Measurements from ENCODE around the gene STAT6. TPM values are rescaled to one million over a fixed set of nuclear protein-coding genes. Genes with fewer than 3 reads are reported as not detected.

The STAT6 gene
- total RNA-seq, 1 experiment from 2014 or later = 44.4 TPM

DNA sequence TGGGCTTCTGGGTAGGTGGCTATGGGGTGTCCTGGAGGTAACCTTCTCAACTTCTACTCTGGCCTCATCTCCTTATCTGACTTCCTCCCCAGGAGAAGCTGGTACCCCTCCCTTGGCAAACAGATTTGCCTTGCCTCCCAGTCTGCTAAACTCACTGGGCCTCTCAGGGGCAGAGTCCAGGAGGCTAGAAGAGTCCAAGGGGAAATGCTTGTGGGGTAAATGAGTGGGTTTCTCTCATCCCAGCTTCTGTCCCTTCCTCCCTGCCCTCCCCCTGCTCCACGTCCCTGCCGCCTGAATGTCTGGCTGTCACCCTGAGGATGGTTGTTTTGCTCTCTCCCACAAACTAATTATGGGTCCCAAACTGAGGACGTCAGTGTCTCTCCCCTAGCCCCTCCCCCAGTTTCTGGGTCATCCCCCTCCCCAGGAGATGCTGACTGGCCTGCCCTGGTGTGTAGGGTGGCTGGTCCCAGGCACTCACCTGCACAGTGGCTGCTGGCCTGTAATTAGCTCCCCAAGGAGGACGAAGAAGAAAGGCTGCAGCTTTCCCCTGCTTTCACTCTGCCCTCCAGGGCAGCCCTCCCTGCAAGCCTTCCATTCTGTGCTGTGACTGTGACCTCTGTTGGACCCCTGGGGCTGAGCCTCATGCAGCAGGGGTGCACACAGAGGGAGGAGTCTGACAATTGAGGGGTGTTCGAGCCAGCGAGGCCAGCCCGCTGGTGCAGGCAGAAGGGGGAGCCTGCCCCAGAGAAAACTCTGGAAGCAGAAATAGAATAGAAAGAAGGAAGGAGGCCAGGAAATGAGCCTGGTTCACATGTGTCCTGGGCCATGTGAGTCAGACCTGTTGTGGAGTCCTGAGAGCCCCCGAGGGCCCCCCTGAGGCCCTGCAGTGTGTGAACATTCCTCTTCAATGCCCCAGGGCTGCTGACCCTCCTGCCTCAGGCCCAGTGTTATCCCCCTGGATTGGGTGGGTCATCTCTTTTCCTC, 36.1 kb upstream of the STAT6 start, which contains the start of gene LRP1-AS:
LRP1-AS (minus strand) TSS at position 659 of the 984 bp plus-strand sequence.
- Histone ChIP-seq H3K14ac (ENCODE audit: insufficient read depth, low read length) (no peak within 1 kb of the TSS), H3K27me3 (ENCODE audit: insufficient read depth, low read length) (no peaks in the 10 kb centered on the region), H3K18ac (ENCODE audit: insufficient read length, low read depth, low read length) (no peak within 1 kb of the TSS), H3K23me2 (ENCODE audit: insufficient read length, low read depth, low read length, poor library complexity, severe bottlenecking) (no peaks in the 10 kb centered on the region), H3K79me1 (ENCODE audit: insufficient read depth, low read depth, low read length, poor library complexity, severe bottlenecking) (no peaks in the 10 kb centered on the region), H2AK5ac (ENCODE audit: insufficient read length, low read length) (no peak within 1 kb of the TSS), H2BK5ac (ENCODE audit: insufficient read length, low read length) (no peak within 1 kb of the TSS), H4K5ac (ENCODE audit: insufficient read length, low read depth, low read length) (no peak within 1 kb of the TSS), H4K8ac (replicated peaks; ENCODE audit: insufficient read length, low read depth, low read length) (no peak within 1 kb of the TSS), H3K9ac (ENCODE audit: extremely low read depth, insufficient read length, low read length) (no peak within 1 kb of the TSS), H4K20me1 (ENCODE audit: control insufficient read depth, insufficient read depth, insufficient read length) (no peaks in the 10 kb centered on the region), H3K4me1 (ENCODE audit: insufficient read depth, low read length) (no peaks in the 10 kb centered on the region), H3K23ac (ENCODE audit: insufficient read length, low read depth, low read length) (no peak within 1 kb of the TSS), H3T11ph (ENCODE audit: low read length) (no peak within 1 kb of the TSS), H3K4ac (ENCODE audit: low read depth, low read length) (no peak within 1 kb of the TSS), H3K9me3 (ENCODE audit: control insufficient read depth, low read depth, low read length) (no peaks in the 10 kb centered on the region), H2BK15ac (ENCODE audit: low read depth, low read length) (no peak within 1 kb of the TSS), H3K4me2 (ENCODE audit: insufficient read depth, insufficient read length, low read length) (no peak within 1 kb of the TSS), H2BK20ac (ENCODE audit: low read depth, low read length, poor library complexity, severe bottlenecking) (no peak within 1 kb of the TSS), H3K79me2 (ENCODE audit: insufficient read depth, low read length) (no peaks in the 10 kb centered on the region), H2BK120ac (ENCODE audit: low read depth, low read length, poor library complexity, severe bottlenecking) (no peak within 1 kb of the TSS), H4K91ac (ENCODE audit: insufficient read length, low read depth, low read length) (no peak within 1 kb of the TSS), H3K56ac (ENCODE audit: insufficient read length, low read depth, low read length) (no peak within 1 kb of the TSS), H2BK12ac (ENCODE audit: insufficient read length, low read depth, low read length) (no peak within 1 kb of the TSS), H2AFZ (ENCODE audit: low read length) (no peak within 1 kb of the TSS), H3K27ac (ENCODE audit: insufficient read length, low read depth, low read length) (no peak within 1 kb of the TSS)
- WGBS (ENCODE audit: extremely low coverage, insufficient read length, low lambda C conversion rate) = no CpG with 5 or more reads among the region's 8 CpGs
- Mint-ChIP-seq H3K4me1 (peaks cover 28 to 47% of the 10 kb centered on the region in 2 experiments), H3K27me3 (ENCODE audit: low read depth) (no peaks in the 10 kb centered on the region), H3K9me3 (no peaks in the 10 kb centered on the region), H3K36me3 (ENCODE audit: insufficient read depth in 1 of 3, low read depth in 3 of 3) (peaks cover 23 to 90% (median 80%) of the 10 kb centered on the region in 3 experiments; a peak in 6 of 7 replicates), H3K27ac (peak within 1 kb of the TSS; percentile 25 to 83 (median 79); a peak in 6 of 7 replicates), H3K4me3 (no peak within 1 kb of the TSS)
- no peak for DNase-seq
- TF ChIP-seq, protein P1, sequence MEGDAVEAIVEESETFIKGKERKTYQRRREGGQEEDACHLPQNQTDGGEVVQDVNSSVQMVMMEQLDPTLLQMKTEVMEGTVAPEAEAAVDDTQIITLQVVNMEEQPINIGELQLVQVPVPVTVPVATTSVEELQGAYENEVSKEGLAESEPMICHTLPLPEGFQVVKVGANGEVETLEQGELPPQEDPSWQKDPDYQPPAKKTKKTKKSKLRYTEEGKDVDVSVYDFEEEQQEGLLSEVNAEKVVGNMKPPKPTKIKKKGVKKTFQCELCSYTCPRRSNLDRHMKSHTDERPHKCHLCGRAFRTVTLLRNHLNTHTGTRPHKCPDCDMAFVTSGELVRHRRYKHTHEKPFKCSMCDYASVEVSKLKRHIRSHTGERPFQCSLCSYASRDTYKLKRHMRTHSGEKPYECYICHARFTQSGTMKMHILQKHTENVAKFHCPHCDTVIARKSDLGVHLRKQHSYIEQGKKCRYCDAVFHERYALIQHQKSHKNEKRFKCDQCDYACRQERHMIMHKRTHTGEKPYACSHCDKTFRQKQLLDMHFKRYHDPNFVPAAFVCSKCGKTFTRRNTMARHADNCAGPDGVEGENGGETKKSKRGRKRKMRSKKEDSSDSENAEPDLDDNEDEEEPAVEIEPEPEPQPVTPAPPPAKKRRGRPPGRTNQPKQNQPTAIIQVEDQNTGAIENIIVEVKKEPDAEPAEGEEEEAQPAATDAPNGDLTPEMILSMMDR (conservative IDR thresholded peaks at IDR 0.05) = no peak
